ENCODE measurements around the gene MAP2. TPM values are rescaled to one million over a fixed set of nuclear protein-coding genes. Genes with fewer than 3 reads are reported as not detected.
A peak's percentile ranks its signal among the peaks of the same experiment; 100 is the strongest.

MAP2 gene
- total and polyA plus RNA-seq, 9 donors, result 5.4 to 23.9 (median 9.6) TPM

- 14 to 54% (median 15%) methylated on average over 1 of the region's 1 CpG for WGBS, 3 donors
- intact Hi-C loops (cut with DNase I), result no loop called here
- TF ChIP-seq POLR2A (IDR thresholded peaks at IDR 0.05) (no peak), EP300 (IDR thresholded peaks at IDR 0.05) (no peak), CTCF (IDR thresholded peaks at IDR 0.05) (no peak)
These were observed 342.8 kb downstream of the MAP2 start for GRCh38 chr2:209766613-209767012.

GRCh38 chr2:209767316-209767715 lies 343.5 kb downstream of the MAP2 start:
- no peak for TF ChIP-seq EP300 (IDR thresholded peaks at IDR 0.05)
- no peak for TF ChIP-seq POLR2A (IDR thresholded peaks at IDR 0.05)
- TF ChIP-seq CTCF (IDR thresholded peaks at IDR 0.05), result no peak
- WGBS, 3 donors, result 49 to 55% (median 54%) methylated on average over 2 of the region's 2 CpGs
- H3K4me1 ChIP-seq (ENCODE audit: insufficient read depth), result peaks cover 3% of the 10 kb centered on the region

More at GRCh38 chr2:209766613-209767012, 342.8 kb downstream of the MAP2 start:
- Histone ChIP-seq H3K36me3 (no peaks in the 10 kb centered on the region), H3K9me3 (no peaks in the 10 kb centered on the region), H3K27ac (no peak overlapping the region), H3K4me1 (ENCODE audit: insufficient read depth) (peaks cover 2% of the 10 kb centered on the region), H3K27me3 (no peaks in the 10 kb centered on the region), H3K4me3 (no peak overlapping the region)
- DNase-seq, result no peak

GRCh38 chr2:209768557-209768956 lies 344.7 kb downstream of the MAP2 start:
- no peaks in the 10 kb centered on the region for H3K9me3 ChIP-seq

More at GRCh38 chr2:209767316-209767715, 343.5 kb downstream of the MAP2 start:
- Histone ChIP-seq H3K27me3 (no peaks in the 10 kb centered on the region), H3K4me3 (no peak overlapping the region), H3K36me3 (no peaks in the 10 kb centered on the region), H3K27ac (no peak overlapping the region), H3K9me3 (no peaks in the 10 kb centered on the region)
- no peak for DNase-seq
- intact Hi-C loops (cut with DNase I), result no loop called here

GRCh38 chr2:209771474-209772289 lies 347.8 kb downstream of the MAP2 start, which contains the start of gene UNC80:
Gene UNC80, plus strand, starts transcription at chr2:209771832. Its CDS starts 241 bp downstream, at chr2:209772073.
- WGBS, 3 donors, result 1 to 3% (median 2%) methylated on average over 42 to 70 of the region's 73 CpGs
- DNase-seq, result peak; percentile 52 to 89 (median 73)
- H3K27ac ChIP-seq, result no peak within 1 kb of the TSS

More at GRCh38 chr2:209768557-209768956, 344.7 kb downstream of the MAP2 start:
- TF ChIP-seq CTCF (IDR thresholded peaks at IDR 0.05), result no peak
- TF ChIP-seq POLR2A (IDR thresholded peaks at IDR 0.05), result no peak
- no peak for TF ChIP-seq EP300 (IDR thresholded peaks at IDR 0.05)
- H3K4me3 ChIP-seq, result no peak overlapping the region
- H3K27ac ChIP-seq, result no peak overlapping the region
- DNase-seq, result no peak
- intact Hi-C loops (cut with DNase I), result no loop called here
- H3K27me3 ChIP-seq, result no peaks in the 10 kb centered on the region
- H3K4me1 ChIP-seq (ENCODE audit: insufficient read depth), result peaks cover 3% of the 10 kb centered on the region
- no peaks in the 10 kb centered on the region for H3K36me3 ChIP-seq

More at GRCh38 chr2:209771474-209772289, 347.8 kb downstream of the MAP2 start, which contains the start of gene UNC80:
- Histone ChIP-seq H3K4me1 (ENCODE audit: insufficient read depth) (peaks cover 3% of the 10 kb centered on the region), H3K9me3 (no peaks in the 10 kb centered on the region), H3K36me3 (no peaks in the 10 kb centered on the region), H3K4me3 (no peak within 1 kb of the TSS), H3K27me3 (no peaks in the 10 kb centered on the region)
- intact Hi-C loops (cut with DNase I), result no loop called here
- TF ChIP-seq EP300 (IDR thresholded peaks at IDR 0.05) (no peak), CTCF (IDR thresholded peaks at IDR 0.05) (no peak), POLR2A (IDR thresholded peaks at IDR 0.05) (no peak)

All from ovary (tissue), 9 donors.